GM12878 (cell line): Measurements from ENCODE around the gene DGKI. TPM values are rescaled to one million over a fixed set of nuclear protein-coding genes. Genes with fewer than 3 reads are reported as not detected.

ENCODE experiments used
- ATAC-seq: fragments of 200-7000 bp; cut with Tn5 transposase; 3 replicates; pipeline ENCODE4 v1.9.1; 2020; ENCODE audit warnings: mild to moderate bottlenecking, moderate library complexity
- BruUV-seq: library from RNA; stranded (reverse); fragments of 400-500 nt; replicated peaks from 2 replicates; lab custom pipeline; 2021; lab: Mats Ljungman, UMichigan
- CTCF ChIA-PET: fragments of 300-600 bp; sonication (Branson Sonifier 250); formaldehyde crosslinking; extraction: SDS; loops from one replicate; lab custom pipeline; 2021; ENCODE audit warnings: inconsistent platforms; lab: Yijun Ruan, JAX
- POLR2A ChIA-PET: fragments of 350-600 bp; formaldehyde crosslinking; extraction: SDS; loops from one replicate; lab custom pipeline; 2021; ENCODE audit warnings: inconsistent platforms; lab: Charles Lee
- RAD21 ChIA-PET: fragments of 300-600 bp; sonication (Branson Sonifier 250); formaldehyde crosslinking; loops from one replicate; lab custom pipeline; 2023; ENCODE audit warnings: antibody characterized with exemption; ENCODE audit not compliant: unreplicated experiment; lab: Charles Lee
- SMC1A ChIA-PET: fragments of 300-600 bp; sonication (Branson Sonifier 250); formaldehyde crosslinking; loops from one replicate; lab custom pipeline; 2023; ENCODE audit not compliant: unreplicated experiment, uncharacterized antibody; lab: Charles Lee
- DNase-seq: peaks from one replicate; pipeline ENCODE4 v3.0.0-alpha.2; 2011; ENCODE audit warnings: low read depth, low spot score
- FAIRE-seq: peaks from 3 replicates; lab custom pipeline; 2011; peaks lifted over from hg19 to GRCh38; lab: Jason Lieb, UNC
- H2AFZ ChIP-seq: 2 replicates; pipeline ENCODE4 v1.6.0; 2011; ENCODE audit warnings: low read depth, low read length, control low read depth; ENCODE audit not compliant: control insufficient read depth
- H3K27ac ChIP-seq: 2 replicates; pipeline ENCODE4 v1.5.1; 2011; ENCODE audit warnings: control low read depth; ENCODE audit not compliant: control insufficient read depth, insufficient read depth
- H3K27me3 ChIP-seq, 2 experiments: replicated peaks in 1 of 2; 2 replicates each; pipeline versions ENCODE4 v1.6.0 to v1.6.1; 2011; ENCODE audit warnings: low read length in 1 of 2; ENCODE audit not compliant: control insufficient read depth in 2 of 2, insufficient read depth in 2 of 2
- H3K36me3 ChIP-seq, 2 experiments: 2 replicates each; pipeline ENCODE4 v1.5.1; 2011; ENCODE audit warnings: low read length in 1 of 2; ENCODE audit not compliant: control insufficient read depth in 2 of 2, insufficient read depth in 2 of 2
- H3K4me1 ChIP-seq: 2 replicates; pipeline ENCODE4 v1.6.1; 2011; ENCODE audit warnings: mild to moderate bottlenecking, low read length, moderate library complexity, mixed read lengths; ENCODE audit not compliant: control insufficient read depth, insufficient read depth
- H3K4me2 ChIP-seq: 2 replicates; pipeline ENCODE4 v1.6.0; 2011; ENCODE audit warnings: control low read depth; ENCODE audit not compliant: control insufficient read depth, insufficient read depth
- H3K4me3 ChIP-seq: fragments of 200-600 bp; sonication (generic); 2 replicates; pipeline ENCODE4 v1.5.1; 2016
- H3K79me2 ChIP-seq: 2 replicates; pipeline ENCODE4 v1.6.0; 2011; ENCODE audit warnings: low read length; ENCODE audit not compliant: control insufficient read depth, insufficient read depth
- H3K9ac ChIP-seq: 2 replicates; pipeline ENCODE4 v1.8.0; 2011; ENCODE audit warnings: low read length, control low read depth, mixed read lengths; ENCODE audit not compliant: control insufficient read depth, insufficient read depth
- H3K9me3 ChIP-seq: replicated peaks from 3 replicates; pipeline ENCODE4 v1.5.1; 2011; ENCODE audit warnings: mild to moderate bottlenecking, low read length; ENCODE audit not compliant: control insufficient read depth, insufficient read depth
- H4K20me1 ChIP-seq: 2 replicates; pipeline ENCODE4 v1.6.0; 2011; ENCODE audit not compliant: control insufficient read depth, insufficient read depth
- JUNB ChIP-seq: IDR thresholded peaks from 2 replicates; pipeline ENCODE4 v1.6.1; 2016; ENCODE audit warnings: antibody characterized with exemption, mild to moderate bottlenecking
- KAT2A ChIP-seq: conservative IDR thresholded peaks from 2 replicates; pipeline ENCODE4 v1.6.1; 2011; ENCODE audit warnings: low read depth, low read length; ENCODE audit not compliant: control insufficient read depth
- MEF2B ChIP-seq: fragments of 450-650 bp; IDR thresholded peaks from 2 replicates; pipeline ENCODE4 v1.6.1; 2018; ENCODE audit warnings: mild to moderate bottlenecking, moderate library complexity; ENCODE audit not compliant: partially characterized antibody, poor library complexity, severe bottlenecking
- MYB ChIP-seq: fragments of 150-350 bp; IDR thresholded peaks from 2 replicates; pipeline ENCODE4 v1.6.1; 2014; ENCODE audit warnings: mild to moderate bottlenecking, low read depth, low read length, borderline replicate concordance
- PAX5 ChIP-seq: IDR thresholded peaks from 2 replicates; pipeline ENCODE4 v1.6.1; 2011; ENCODE audit warnings: low read depth, low read length, borderline replicate concordance
- SPI1 ChIP-seq: IDR thresholded peaks from 2 replicates; pipeline ENCODE4 v1.6.1; 2011; ENCODE audit warnings: low read depth, mild to moderate bottlenecking, low read length, moderate library complexity, borderline replicate concordance; ENCODE audit not compliant: insufficient read depth
- TARDBP ChIP-seq: IDR thresholded peaks from 2 replicates; pipeline ENCODE4 v1.6.1; 2016; ENCODE audit warnings: borderline replicate concordance
- ZNF274 ChIP-seq: IDR thresholded peaks from one replicate; pipeline ENCODE4 v1.8.0; 2011; ENCODE audit not compliant: insufficient read length, insufficient read depth
- WGBS: methylation state at CpG from one replicate; pipeline ENCODE4 v1.1.6; 2016; ENCODE audit warnings: low lambda C conversion rate; ENCODE audit not compliant: insufficient replicate concordance, insufficient coverage; ENCODE audit errors: missing lambda C conversion rate; 5-methylcytosine and 5-hydroxymethylcytosine counted together
- in situ Hi-C: fragments of 300-500 bp; cut with MboI; formaldehyde crosslinking; loops from 9 replicates; pipeline ENCODE4 v1.14.3; 2018; ENCODE audit warnings: mixed read lengths
- intact Hi-C: fragments of 100-400 bp; cut with micrococcal nuclease; formaldehyde crosslinking; loops from one replicate; pipeline ENCODE4 v1.14.2; 2022; ENCODE audit not compliant: unreplicated experiment
- polyA plus RNA-seq, 11 experiments: library from polyadenylated mRNA; depleted of rRNA in 4 of 11; unstranded in 6 of 11; stranded (reverse) in 5 of 11; fragments of >200 nt; fragmentation: Nextera tagmentation in 4 of 11; fragmentation: Illumina TruSeq in 1 of 11; extraction: Ambion mirVana in 4 of 11; extraction: Trizol in 1 of 11; gene quantifications; 1 replicate in 1 of 11; 2 replicates in 10 of 11; pipeline versions ENCODE4 v1.2.1 to v1.2.3, GENCODE V29; 2011 to 2016; ENCODE audit warnings: inconsistent platforms in 2 of 11, missing spikeins in 2 of 11, low read depth in 1 of 11
- total RNA-seq, 4 experiments: library from RNA; depleted of rRNA in 3 of 4; stranded (reverse); fragments of >200 nt in 3 of 4; fragmentation: Illumina TruSeq in 1 of 4; extraction: Trizol in 1 of 4; gene quantifications; 2 replicates each; pipeline versions ENCODE4 v1.2.1 to v1.2.3, GENCODE V29; 2013 to 2021
- TF ChIP-seq, protein P1 (sequence below), 3 experiments: IDR thresholded peaks in 2 of 3; conservative IDR thresholded peaks in 1 of 3; 2 replicates each; pipeline ENCODE4 v1.5.1; 2011; ENCODE audit warnings: low read depth in 3 of 3, low read length in 3 of 3, mild to moderate bottlenecking in 3 of 3, control low read depth in 2 of 3, moderate library complexity in 2 of 3, inconsistent platforms in 1 of 3, mixed read lengths in 1 of 3; ENCODE audit not compliant: control insufficient read depth in 2 of 3, insufficient read depth in 1 of 3; ENCODE audit errors: extremely low read depth in 1 of 3
- TF ChIP-seq, protein P2 (sequence below): IDR thresholded peaks from 2 replicates; pipeline ENCODE4 v1.6.1; 2012; ENCODE audit warnings: low read depth, low read length, improper control_type of control experiment

The DGKI gene
- total and polyA plus RNA-seq, 10 of the 15 experiments (the other 5 are each of a cell fraction or from before 2014, with no cell fraction given), result 10.4 to 37.1 (median 22.1) TPM

DNA sequence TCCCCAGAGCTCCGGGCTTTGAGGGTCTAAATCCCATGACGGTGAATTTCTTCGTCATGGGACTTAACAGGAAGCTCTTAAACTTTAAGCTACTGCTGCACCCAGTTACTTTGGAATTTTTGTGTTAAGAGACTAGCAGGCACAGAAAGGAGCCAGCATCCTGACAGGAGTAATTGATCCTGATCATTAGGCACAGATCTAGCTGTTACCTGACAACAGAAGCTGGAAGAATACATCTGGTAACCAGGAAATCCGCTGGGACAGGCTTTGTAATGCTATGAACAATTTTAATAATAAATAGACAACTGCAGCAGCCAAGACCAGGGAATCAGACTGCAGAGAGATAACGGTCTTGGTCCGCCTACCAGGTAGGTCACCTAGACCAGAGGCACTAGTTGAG, 210.9 kb downstream of the DGKI start:
- BruUV-seq, result no TSS peak
- Histone ChIP-seq H4K20me1 (no peaks in the 10 kb centered on the region), H3K27ac (no peak overlapping the region), H3K4me1 (no peaks in the 10 kb centered on the region), H3K9me3 (no peaks in the 10 kb centered on the region), H3K4me3 (no peak overlapping the region), H3K79me2 (no peaks in the 10 kb centered on the region), H3K4me2 (no peak overlapping the region), H3K27me3 (no peaks in the 10 kb centered on the region), H2AFZ (no peak overlapping the region), H3K9ac (no peak overlapping the region), H3K36me3 (no peaks in the 10 kb centered on the region)
- POLR2A ChIA-PET, result no interaction called here
- RAD21 ChIA-PET, result interaction anchor here (1.4 to 1.7 kb wide), 2 partner anchors 9 to 21 kb away, joined by 3 to 4 read pairs; no protein-coding TSS in a partner anchor
- in situ Hi-C loops, result no loop called here
- DNase-seq (no peak), ATAC-seq (no peak), FAIRE-seq (no peak)
- no peak for TF ChIP-seq ZNF274
- TF ChIP-seq KAT2A, result no peak
- no peak for TF ChIP-seq MYB
- TF ChIP-seq PAX5, result no peak
- TF ChIP-seq, protein P1, sequence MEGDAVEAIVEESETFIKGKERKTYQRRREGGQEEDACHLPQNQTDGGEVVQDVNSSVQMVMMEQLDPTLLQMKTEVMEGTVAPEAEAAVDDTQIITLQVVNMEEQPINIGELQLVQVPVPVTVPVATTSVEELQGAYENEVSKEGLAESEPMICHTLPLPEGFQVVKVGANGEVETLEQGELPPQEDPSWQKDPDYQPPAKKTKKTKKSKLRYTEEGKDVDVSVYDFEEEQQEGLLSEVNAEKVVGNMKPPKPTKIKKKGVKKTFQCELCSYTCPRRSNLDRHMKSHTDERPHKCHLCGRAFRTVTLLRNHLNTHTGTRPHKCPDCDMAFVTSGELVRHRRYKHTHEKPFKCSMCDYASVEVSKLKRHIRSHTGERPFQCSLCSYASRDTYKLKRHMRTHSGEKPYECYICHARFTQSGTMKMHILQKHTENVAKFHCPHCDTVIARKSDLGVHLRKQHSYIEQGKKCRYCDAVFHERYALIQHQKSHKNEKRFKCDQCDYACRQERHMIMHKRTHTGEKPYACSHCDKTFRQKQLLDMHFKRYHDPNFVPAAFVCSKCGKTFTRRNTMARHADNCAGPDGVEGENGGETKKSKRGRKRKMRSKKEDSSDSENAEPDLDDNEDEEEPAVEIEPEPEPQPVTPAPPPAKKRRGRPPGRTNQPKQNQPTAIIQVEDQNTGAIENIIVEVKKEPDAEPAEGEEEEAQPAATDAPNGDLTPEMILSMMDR (IDR thresholded peaks at IDR 0.05 in 2 of 3, conservative IDR thresholded peaks at IDR 0.05 in 1 of 3; ENCODE audit: control insufficient read depth in 2 of 3, extremely low read depth in 1 of 3, insufficient read depth in 1 of 3, low read depth in 3 of 3, low read length in 3 of 3), result no peak
- TF ChIP-seq TARDBP, result no peak
- TF ChIP-seq MEF2B, result no peak
- TF ChIP-seq JUNB, result no peak
- TF ChIP-seq, protein P2, sequence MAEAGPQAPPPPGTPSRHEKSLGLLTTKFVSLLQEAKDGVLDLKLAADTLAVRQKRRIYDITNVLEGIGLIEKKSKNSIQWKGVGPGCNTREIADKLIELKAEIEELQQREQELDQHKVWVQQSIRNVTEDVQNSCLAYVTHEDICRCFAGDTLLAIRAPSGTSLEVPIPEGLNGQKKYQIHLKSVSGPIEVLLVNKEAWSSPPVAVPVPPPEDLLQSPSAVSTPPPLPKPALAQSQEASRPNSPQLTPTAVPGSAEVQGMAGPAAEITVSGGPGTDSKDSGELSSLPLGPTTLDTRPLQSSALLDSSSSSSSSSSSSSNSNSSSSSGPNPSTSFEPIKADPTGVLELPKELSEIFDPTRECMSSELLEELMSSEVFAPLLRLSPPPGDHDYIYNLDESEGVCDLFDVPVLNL, result no peak
- TF ChIP-seq SPI1, result no peak
- SMC1A ChIA-PET, result interaction anchor here (0.9 to 2.3 kb wide), 3 partner anchors 9 to 30 kb away, joined by 4 to 7 read pairs (median 6); no protein-coding TSS in a partner anchor
- CTCF ChIA-PET, result interaction anchor here (0.8 to 2.1 kb wide), 6 partner anchors 10 to 265 kb away, joined by 3 to 6 read pairs (median 4); no protein-coding TSS in a partner anchor
- WGBS, result 32% methylated on average over 6 of the region's 6 CpGs
- intact Hi-C loops, result no loop called here
